Measurements from ENCODE around the gene MED12L. TPM values are rescaled to one million over a fixed set of nuclear protein-coding genes. Genes with fewer than 3 reads are reported as not detected.

MED12L gene
- total RNA-seq, 1 experiment from 2014 or later, result 6.4 TPM

- ChIA-PET CTCF (interaction anchor here (0.9 to 2.0 kb wide), 7 partner anchors 8 to 413 kb away, joined by 3 to 13 read pairs (median 6); no protein-coding TSS in a partner anchor), RAD21 (ENCODE audit: low non-redundant PET in 1 of 2, low total read pairs in 2 of 2, uncharacterized antibody in 2 of 2, unreplicated experiment in 2 of 2) (no interaction called here), POLR2A (no interaction called here)
- Histone ChIP-seq H4K20me1 (ENCODE audit: insufficient read depth) (no peaks in the 10 kb centered on the region), H3K27ac (ENCODE audit: low read depth, low read length) (no peak overlapping the region), H3K4me3 (replicated peaks in 1 of 2; ENCODE audit: low read depth in 1 of 2, low read length in 2 of 2) (no peak overlapping the region), H2AFZ (ENCODE audit: low read depth, low read length, poor library complexity, severe bottlenecking) (peak overlapping the region; percentile 67), H3K36me3 (ENCODE audit: control insufficient read depth in 1 of 2, insufficient read depth in 2 of 2, low read length in 2 of 2) (no peaks in the 10 kb centered on the region), H3K9me2 (ENCODE audit: insufficient read depth) (no peaks in the 10 kb centered on the region), H3K4me2 (ENCODE audit: low read length) (no peak overlapping the region), H3K79me2 (ENCODE audit: insufficient read depth, low read length) (no peaks in the 10 kb centered on the region), H3K4me1 (ENCODE audit: control insufficient read depth in 1 of 2, insufficient read depth in 2 of 2, low read length in 2 of 2) (0 out of 4 replicates have a peak, but pooled peaks cover 0 to 6% of the 10 kb centered on the region in 2 experiments), H3K9ac (ENCODE audit: low read length) (no peak overlapping the region), H3K27me3 (ENCODE audit: insufficient read depth, low read length) (no peaks in the 10 kb centered on the region), H3K9me3 (ENCODE audit: control insufficient read depth in 1 of 2, insufficient read depth in 1 of 2, low read depth in 1 of 2, low read length in 2 of 2) (no peaks in the 10 kb centered on the region)
- DNase-seq (ENCODE audit: low read depth, low spot score) (no peak), ATAC-seq (peak; percentile 68)
- TF ChIP-seq ATF3 (IDR thresholded peaks at IDR 0.05) (no peak), REST (IDR thresholded peaks at IDR 0.05; ENCODE audit: low read depth) (no peak), ZNF274 (IDR thresholded peaks at IDR 0.05; ENCODE audit: low read depth, low read length) (no peak), EZH2phosphoT487 (IDR thresholded peaks at IDR 0.05; ENCODE audit: borderline replicate concordance) (no peak), EZH2 (IDR thresholded peaks at IDR 0.05) (no peak), RAD21 (IDR thresholded peaks at IDR 0.05; ENCODE audit: low read depth) (peak; percentile 40; the same call in 1 of the 2 replicates), CTCF (IDR thresholded peaks at IDR 0.05 in 2 of 3, conservative IDR thresholded peaks at IDR 0.05 in 1 of 3; ENCODE audit: borderline replicate concordance in 1 of 3, insufficient read depth in 1 of 3, low read depth in 2 of 3, low read length in 2 of 3) (peak in 2 of 3 experiments; percentile 78 to 84; a peak in 4 of 6 replicates), TCF7L2 (IDR thresholded peaks at IDR 0.05; ENCODE audit: borderline replicate concordance, extremely low read depth, insufficient read depth, insufficient read length) (no peak), CBX3 (IDR thresholded peaks at IDR 0.05; ENCODE audit: low read depth) (no peak)
- BruUV-seq (replicated peaks), result no TSS peak
- intact Hi-C loops (cut with micrococcal nuclease), result no loop called here
These were observed 340.3 kb downstream of the MED12L start for GRCh38 chr3:151425627-151426340.
